PFSK-1 (cell line): Measurements from ENCODE around the gene GSE1.

Source experiments
- FOXP2 ChIP-seq: optimal IDR thresholded peaks from 2 replicates; pipeline ENCODE3; 2011; ENCODE audit warnings: borderline replicate concordance, control low read depth, inconsistent platforms; ENCODE audit not compliant: insufficient read depth; ENCODE audit errors: extremely low read length, extremely low read depth
- POLR2AphosphoS5 ChIP-seq: IDR thresholded peaks from 2 replicates; pipeline ENCODE4 v1.6.1; 2012; ENCODE audit warnings: low read depth, mild to moderate bottlenecking, control low read depth, low read length, moderate library complexity
- REST ChIP-seq, 2 experiments: IDR thresholded peaks; 2 replicates each; pipeline versions ENCODE4 v1.6.1 to v1.8.0; 2011 to 2012; ENCODE audit warnings: low read depth in 2 of 2, low read length in 2 of 2, control low read depth in 1 of 2, inconsistent platforms in 1 of 2, mild to moderate bottlenecking in 1 of 2, moderate library complexity in 1 of 2; ENCODE audit not compliant: insufficient read depth in 1 of 2
- SIN3A ChIP-seq: IDR thresholded peaks from 2 replicates; pipeline ENCODE4 v1.6.1; 2012; ENCODE audit warnings: mild to moderate bottlenecking, low read length, moderate library complexity, borderline replicate concordance; ENCODE audit not compliant: insufficient read depth
- TAF1 ChIP-seq: IDR thresholded peaks from 2 replicates; pipeline ENCODE4 v1.6.1; 2012; ENCODE audit warnings: low read length, control low read depth, borderline replicate concordance; ENCODE audit not compliant: insufficient read depth

GRCh38 chr16:85567935-85568334, 45.2 kb upstream of the GSE1 start:
- TF ChIP-seq FOXP2 (no peak), SIN3A (no peak), POLR2AphosphoS5 (no peak), TAF1 (no peak), REST (IDR thresholded peaks at IDR 0.05; ENCODE audit: insufficient read depth in 1 of 2, low read depth in 2 of 2, low read length in 2 of 2) (no peak)
